ENCODE data around the gene ELFN2.

The ELFN2 gene

DNA sequence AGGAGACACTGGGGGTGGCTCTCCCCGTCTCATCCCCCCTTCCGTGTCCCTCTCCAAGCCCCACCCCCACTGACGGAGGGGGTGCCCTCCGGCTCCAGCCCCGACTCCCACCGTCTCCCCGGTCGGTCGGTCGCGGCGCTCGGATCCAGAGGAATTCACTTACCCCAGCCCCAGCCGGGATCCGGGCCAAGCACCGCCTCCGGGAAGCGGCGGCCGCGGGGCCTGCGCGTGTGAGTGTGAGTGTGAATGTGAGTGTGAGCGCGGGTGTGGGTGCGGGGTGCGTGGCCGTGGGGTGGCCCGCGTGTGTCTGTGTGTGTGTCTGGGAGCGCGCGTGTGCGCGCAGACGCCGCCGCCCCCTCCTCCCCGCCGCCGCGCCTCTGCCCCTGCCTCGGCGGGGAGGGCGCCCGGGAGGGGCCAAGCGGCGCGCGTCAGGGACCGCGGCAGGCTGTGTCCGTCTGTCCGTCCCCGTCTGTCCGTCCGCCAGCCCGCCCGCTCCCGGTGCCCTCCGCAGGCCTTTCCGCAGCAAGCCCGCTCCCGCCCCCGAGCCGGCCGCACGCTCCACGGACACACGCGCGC lies at the start of gene ELFN2:
Gene ELFN2 (minus strand): TSS at position 345 of the 576 bp plus-strand sequence. CDS start 51,945 bp downstream, outside the sequence.
- no peak within 1 kb of the TSS for H3K4me3 ChIP-seq (ENCODE audit: low read depth in 1 of 2, low read length in 1 of 2)
- H3K9me3 ChIP-seq, result no peaks in the 10 kb centered on the region
- no peaks in the 10 kb centered on the region for H3K36me3 ChIP-seq
- peaks cover 100% of the 10 kb centered on the region for H3K27me3 ChIP-seq
- no peak within 1 kb of the TSS for H3K27ac ChIP-seq
- TF ChIP-seq CTCF (IDR thresholded peaks at IDR 0.05), result no peak
- peaks cover 0 to 5% of the 10 kb centered on the region in 2 experiments for H3K4me1 ChIP-seq (ENCODE audit: control insufficient read depth in 1 of 2, insufficient read depth in 1 of 2, low read depth in 1 of 2, low read length in 1 of 2)

GRCh38 chr22:37476389-37477329 lies 49.4 kb upstream of the ELFN2 start:
- Histone ChIP-seq H3K4me1 (ENCODE audit: control insufficient read depth in 1 of 2, insufficient read depth in 1 of 2, low read depth in 1 of 2, low read length in 1 of 2) (no peaks in the 10 kb centered on the region), H3K4me3 (ENCODE audit: low read depth in 1 of 2, low read length in 1 of 2) (no peak overlapping the region), H3K27ac (no peak overlapping the region), H3K36me3 (peaks cover 87% of the 10 kb centered on the region), H3K27me3 (no peaks in the 10 kb centered on the region), H3K9me3 (no peaks in the 10 kb centered on the region)
- TF ChIP-seq CTCF (IDR thresholded peaks at IDR 0.05), result no peak

DNA sequence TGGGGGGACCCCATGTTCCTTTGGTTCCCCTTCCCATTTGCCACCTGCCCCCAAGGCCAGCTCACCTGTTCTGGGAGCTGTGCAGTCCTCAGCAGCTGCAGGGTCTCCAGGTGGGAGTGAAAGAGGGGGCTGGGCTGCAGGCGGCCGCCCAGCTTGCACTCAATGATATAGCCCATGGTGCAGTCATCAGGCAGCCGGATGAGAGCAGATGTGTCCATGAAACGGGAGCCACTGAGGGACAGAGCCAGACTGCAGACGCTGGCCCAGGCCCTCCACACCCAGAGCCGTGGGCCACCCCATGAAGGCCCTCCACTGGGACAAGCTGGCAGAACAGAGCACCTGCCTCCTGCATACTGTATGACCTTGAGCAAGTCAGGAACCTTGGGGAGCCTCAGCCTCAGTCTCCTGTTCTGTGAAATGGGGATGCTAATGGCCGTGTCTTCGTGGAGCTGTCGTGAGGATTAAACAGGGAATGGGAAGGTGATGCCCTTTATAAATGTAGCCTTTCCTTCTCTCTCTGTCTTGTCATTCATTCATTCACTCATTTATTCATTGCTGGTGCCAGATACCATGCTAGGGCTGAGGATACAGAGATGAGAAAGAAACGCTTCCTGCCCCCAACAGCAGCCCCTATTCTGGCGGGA lies 47.3 kb upstream of the ELFN2 start:
- TF ChIP-seq CTCF (IDR thresholded peaks at IDR 0.05), result no peak
- Histone ChIP-seq H3K27ac (no peak overlapping the region), H3K4me3 (ENCODE audit: low read depth in 1 of 2, low read length in 1 of 2) (no peak overlapping the region), H3K36me3 (peaks cover 95% of the 10 kb centered on the region), H3K9me3 (no peaks in the 10 kb centered on the region), H3K4me1 (ENCODE audit: control insufficient read depth in 1 of 2, insufficient read depth in 1 of 2, low read depth in 1 of 2, low read length in 1 of 2) (no peaks in the 10 kb centered on the region), H3K27me3 (no peaks in the 10 kb centered on the region)

DNA sequence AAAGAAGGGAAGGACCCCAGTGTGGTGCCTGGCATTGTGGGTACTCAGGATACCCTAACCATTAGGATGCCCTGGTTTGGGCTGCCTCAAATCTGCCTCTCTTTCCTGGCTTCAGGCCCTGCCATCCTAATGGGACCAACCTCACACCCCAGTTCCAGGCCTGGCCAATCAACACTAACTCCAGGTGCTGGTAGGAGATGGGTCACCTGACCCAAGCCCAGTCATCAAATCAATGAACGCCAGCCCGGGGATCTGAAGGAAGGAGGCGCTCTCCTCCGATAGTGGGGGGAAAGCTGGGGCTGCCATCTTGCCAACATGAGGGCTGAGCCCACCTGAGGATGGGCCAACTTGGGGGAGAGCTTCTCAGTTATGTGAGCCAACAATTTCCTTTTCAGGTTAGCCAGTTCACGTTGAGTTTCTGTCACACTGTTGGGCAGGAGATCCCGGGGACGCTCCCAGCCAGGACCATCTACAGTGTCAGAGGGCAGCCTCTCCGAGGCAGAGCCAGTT lies 46.2 kb upstream of the ELFN2 start:
- Histone ChIP-seq H3K27me3 (no peaks in the 10 kb centered on the region), H3K4me1 (ENCODE audit: control insufficient read depth in 1 of 2, insufficient read depth in 1 of 2, low read depth in 1 of 2, low read length in 1 of 2) (no peaks in the 10 kb centered on the region), H3K27ac (no peak overlapping the region), H3K36me3 (peaks cover 93% of the 10 kb centered on the region), H3K9me3 (no peaks in the 10 kb centered on the region), H3K4me3 (ENCODE audit: low read depth in 1 of 2, low read length in 1 of 2) (no peak overlapping the region)
- no peak for TF ChIP-seq CTCF (IDR thresholded peaks at IDR 0.05)

DNA sequence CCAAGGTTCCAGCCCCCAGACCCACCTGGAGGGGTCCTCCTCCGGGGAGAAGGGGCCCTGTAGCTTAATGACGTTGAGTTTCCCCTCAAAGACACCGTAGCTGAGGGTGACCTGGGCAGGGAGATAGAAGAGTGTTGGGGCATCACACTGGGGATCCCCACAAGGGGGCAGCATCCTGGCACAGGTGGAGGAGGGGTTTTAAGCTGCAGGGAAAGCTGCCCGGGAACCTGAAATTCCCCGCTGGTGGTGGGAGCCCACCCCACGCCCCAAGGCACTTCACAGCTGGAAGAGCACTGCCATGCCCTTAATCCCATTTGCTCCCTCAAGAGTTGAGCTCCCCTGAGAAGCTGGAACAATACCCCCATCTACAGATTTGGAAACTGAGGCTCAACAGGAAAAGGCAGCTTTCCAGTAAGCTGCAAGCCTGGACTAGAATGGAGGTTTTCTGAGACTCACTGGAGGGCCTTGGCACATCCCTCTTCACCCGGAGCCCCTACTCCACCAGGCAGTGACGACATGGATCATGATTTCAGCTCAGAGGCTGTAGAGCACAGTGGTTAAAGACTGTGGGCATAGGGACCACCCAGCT lies 45.2 kb upstream of the ELFN2 start:
- Histone ChIP-seq H3K36me3 (peaks cover 85% of the 10 kb centered on the region), H3K9me3 (no peaks in the 10 kb centered on the region), H3K4me3 (ENCODE audit: low read depth in 1 of 2, low read length in 1 of 2) (no peak overlapping the region), H3K4me1 (ENCODE audit: control insufficient read depth in 1 of 2, insufficient read depth in 1 of 2, low read depth in 1 of 2, low read length in 1 of 2) (no peaks in the 10 kb centered on the region), H3K27ac (no peak overlapping the region), H3K27me3 (no peaks in the 10 kb centered on the region)
- TF ChIP-seq CTCF (IDR thresholded peaks at IDR 0.05), result peak; percentile 46
